HepG2 (cell line): ENCODE data around the gene TSPAN32. TPM values are rescaled to one million over a fixed set of nuclear protein-coding genes. Genes with fewer than 3 reads are reported as not detected.

Experiments used
- ATAC-seq: fragments of 200-7000 bp; cut with Tn5 transposase; 3 replicates; pipeline ENCODE4 v1.9.1; 2020; ENCODE audit warnings: mild to moderate bottlenecking, moderate library complexity
- BruUV-seq: library from RNA; stranded (reverse); fragments of 400-500 nt; replicated peaks from 2 replicates; lab custom pipeline; 2021; lab: Mats Ljungman, UMichigan
- CTCF ChIA-PET: fragments of 300-600 bp; formaldehyde crosslinking; extraction: SDS; loops from one replicate; lab custom pipeline; 2021; ENCODE audit warnings: low total read pairs, inconsistent platforms, low intra/inter-chr PET ratio; lab: Yijun Ruan, JAX
- POLR2A ChIA-PET: fragments of 350-600 bp; sonication (Branson Sonifier 250); formaldehyde crosslinking; loops from one replicate; lab custom pipeline; 2020; ENCODE audit warnings: antibody characterized with exemption, inconsistent platforms; lab: Yijun Ruan, JAX
- DNase-seq: peaks from one replicate; pipeline ENCODE4 v3.0.0-alpha.2; 2015; ENCODE audit warnings: low spot score
- FAIRE-seq: peaks from 3 replicates; lab custom pipeline; 2011; peaks lifted over from hg19 to GRCh38; lab: Jason Lieb, UNC
- H2AFZ ChIP-seq: one replicate; pipeline ENCODE4 v1.6.1; 2011; ENCODE audit warnings: low read length, inconsistent platforms
- H3K27ac ChIP-seq: fragments of 300-600 bp; 3 replicates; pipeline ENCODE4 v1.8.0; 2011; ENCODE audit warnings: mixed run types, mild to moderate bottlenecking, mixed read lengths, low read length, inconsistent platforms; ENCODE audit not compliant: insufficient read depth; ENCODE audit errors: extremely low read length
- H3K27me3 ChIP-seq, 2 experiments: fragments of 200-600 bp in 1 of 2; 2 replicates in 1 of 2; 3 replicates in 1 of 2; pipeline versions ENCODE4 v1.6.0 to v1.8.0; 2011; ENCODE audit warnings: low read length in 2 of 2, mild to moderate bottlenecking in 2 of 2, moderate library complexity in 2 of 2, inconsistent platforms in 1 of 2; ENCODE audit not compliant: insufficient read depth in 2 of 2, control insufficient read depth in 1 of 2
- H3K36me3 ChIP-seq, 2 experiments: fragments of 200-600 bp in 1 of 2; replicated peaks in 1 of 2; 2 replicates in 1 of 2; 3 replicates in 1 of 2; pipeline versions ENCODE4 v1.5.1 to v1.8.0; 2011; ENCODE audit warnings: low read length in 2 of 2, inconsistent platforms in 1 of 2; ENCODE audit not compliant: insufficient read depth in 2 of 2, control insufficient read depth in 1 of 2
- H3K4me1 ChIP-seq: 2 replicates; pipeline ENCODE4 v1.5.1; 2012; ENCODE audit warnings: low read length, inconsistent platforms; ENCODE audit not compliant: insufficient read depth
- H3K4me2 ChIP-seq: 2 replicates; pipeline ENCODE4 v1.6.0; 2011; ENCODE audit warnings: low read depth, low read length, inconsistent platforms
- H3K4me3 ChIP-seq, 3 experiments: fragments of 200-600 bp in 1 of 3; sonication (generic), shearing (Covaris generic) in 1 of 3; replicated peaks in 1 of 3; 2 replicates each; pipeline ENCODE4 v1.5.1; 2011 to 2016; ENCODE audit warnings: low read length in 3 of 3, inconsistent platforms in 2 of 3, low read depth in 2 of 3, mild to moderate bottlenecking in 2 of 3, control low read depth in 1 of 3, mixed read lengths in 1 of 3; ENCODE audit not compliant: insufficient read depth in 1 of 3
- H3K79me2 ChIP-seq: one replicate; pipeline ENCODE4 v1.6.1; 2011; ENCODE audit warnings: low read length, inconsistent platforms; ENCODE audit not compliant: insufficient read depth
- H3K9ac ChIP-seq: 2 replicates; pipeline ENCODE4 v1.6.0; 2011; ENCODE audit warnings: mild to moderate bottlenecking, low read depth, low read length, inconsistent platforms; ENCODE audit not compliant: insufficient read depth
- H3K9me3 ChIP-seq: 2 replicates; pipeline ENCODE4 v1.5.1; 2012; ENCODE audit warnings: mild to moderate bottlenecking, low read length
- H4K20me1 ChIP-seq: 2 replicates; pipeline ENCODE4 v1.6.0; 2011; ENCODE audit warnings: inconsistent platforms, mild to moderate bottlenecking, low read length, moderate library complexity; ENCODE audit not compliant: insufficient read depth
- AHDC1 ChIP-seq: sonication (generic); formaldehyde crosslinking; IDR thresholded peaks from 2 replicates; pipeline ENCODE4 v1.5.1; 2020; ENCODE audit warnings: mild to moderate bottlenecking, missing genetic modification reagents, borderline replicate concordance
- CEBPB ChIP-seq: IDR thresholded peaks from 2 replicates; pipeline ENCODE4 v1.6.1; 2011; ENCODE audit warnings: low read depth, low read length, improper control_type of control experiment, borderline replicate concordance
- GPBP1L1 ChIP-seq: sonication (generic); formaldehyde crosslinking; IDR thresholded peaks from 2 replicates; pipeline ENCODE4 v1.5.0; 2020; ENCODE audit warnings: mild to moderate bottlenecking, missing genetic modification reagents
- HMG20A ChIP-seq: IDR thresholded peaks from 2 replicates; pipeline ENCODE4 v1.6.1; 2016; ENCODE audit warnings: borderline replicate concordance
- MYPOP ChIP-seq: sonication (generic); formaldehyde crosslinking; IDR thresholded peaks from 2 replicates; pipeline ENCODE4 v1.8.1; 2023; ENCODE audit warnings: mild to moderate bottlenecking, moderate library complexity, missing genetic modification reagents
- REL ChIP-seq: sonication (generic); formaldehyde crosslinking; conservative IDR thresholded peaks from 2 replicates; pipeline ENCODE4 v1.8.0; 2022; ENCODE audit warnings: mild to moderate bottlenecking, missing genetic modification reagents, moderate library complexity
- SCMH1 ChIP-seq: sonication (generic); formaldehyde crosslinking; IDR thresholded peaks from 2 replicates; pipeline ENCODE4 v1.9.0; 2021; ENCODE audit warnings: missing genetic modification reagents, mild to moderate bottlenecking, borderline replicate concordance
- ZNF766 ChIP-seq: sonication (generic); formaldehyde crosslinking; IDR thresholded peaks from 2 replicates; pipeline ENCODE4 v1.5.0; 2020; ENCODE audit warnings: missing genetic modification reagents, borderline replicate concordance
- ZSCAN30 ChIP-seq: sonication (generic); formaldehyde crosslinking; IDR thresholded peaks from 2 replicates; pipeline ENCODE4 v1.5.0; 2020; ENCODE audit warnings: mild to moderate bottlenecking, missing genetic modification reagents
- WGBS: methylation state at CpG from one replicate; pipeline ENCODE4 v1.1.6; 2017; ENCODE audit warnings: low lambda C conversion rate; 5-methylcytosine and 5-hydroxymethylcytosine counted together
- in situ Hi-C: cut with HindIII; loops from 2 replicates; pipeline ENCODE4 v1.10.0; 2017; ENCODE audit warnings: low pct_unique_long_range_greater_than_20kb; ENCODE audit not compliant: extremely low pct_ligation_motif_present
- intact Hi-C: fragments of 100-400 bp; cut with micrococcal nuclease; formaldehyde crosslinking; loops from one replicate; pipeline ENCODE4 v1.10.0; 2022; ENCODE audit not compliant: unreplicated experiment
- polyA plus RNA-seq, 8 experiments: library from polyadenylated mRNA; depleted of rRNA in 3 of 8; stranded (reverse) in 7 of 8; unstranded in 1 of 8; fragments of >200 nt; fragmentation: Illumina TruSeq in 4 of 8; extraction: Trizol in 4 of 8; gene quantifications; 2 replicates each; pipeline versions ENCODE4 v1.2.1 to v1.2.3, GENCODE V29; 2011 to 2016; ENCODE audit warnings: low read depth in 4 of 8, missing spikeins in 1 of 8, mixed read lengths in 1 of 8; ENCODE audit not compliant: insufficient read depth in 1 of 8
- total RNA-seq, 5 experiments: library from RNA; depleted of rRNA; stranded (reverse); fragments of >200 nt; fragmentation: Illumina TruSeq; extraction: Trizol; gene quantifications; 2 replicates each; pipeline ENCODE4 v1.2.3, GENCODE V29; 2016; ENCODE audit warnings: low read depth in 1 of 5

Gene TSPAN32
- total and polyA plus RNA-seq, 2 of the 13 experiments (the other 11 are each of a cell fraction or from before 2014, with no cell fraction given), result 0.09 to 0.70 TPM

- peaks cover 24% of the 10 kb centered on the region for H3K4me1 ChIP-seq
- FAIRE-seq (no peak), ATAC-seq (peak; percentile 7; the same call in 1 of the 3 replicates), DNase-seq (no peak)
- intact Hi-C loops, result no loop called here
- H3K27ac ChIP-seq, result no peak overlapping the region
- H3K9ac ChIP-seq, result no peak overlapping the region
- no peaks in the 10 kb centered on the region for H3K9me3 ChIP-seq
- POLR2A ChIA-PET, result interaction anchor here (0.9 to 2.0 kb wide), 3 partner anchors 96 to 116 kb away, joined by 3 to 8 read pairs (median 3); partner anchors contain the start of gene TSSC4
- H4K20me1 ChIP-seq, result no peaks in the 10 kb centered on the region
- no peaks in the 10 kb centered on the region for H3K79me2 ChIP-seq
- no peak overlapping the region for H2AFZ ChIP-seq
- H3K4me2 ChIP-seq, result no peak overlapping the region
- WGBS, result 18% methylated on average over 10 of the region's 14 CpGs
- peaks cover 2 to 6% of the 10 kb centered on the region in 2 experiments; a peak in 3 of 5 replicates for H3K27me3 ChIP-seq
- CTCF ChIA-PET, result interaction anchor here (0.9 to 5.7 kb wide), 5 partner anchors 96 to 118 kb away, joined by 3 to 87 read pairs (median 4); partner anchors contain the start of gene TSSC4
- TF ChIP-seq HMG20A (CRISPR knock-in tag) (no peak), ZSCAN30 (CRISPR knock-in tag) (no peak), AHDC1 (no peak), CEBPB (no peak), REL (CRISPR knock-in tag) (no peak), GPBP1L1 (CRISPR knock-in tag) (no peak), ZNF766 (no peak), SCMH1 (no peak), MYPOP (CRISPR knock-in tag) (no peak)
- TF ChIP-seq, all 625 proteins: peak for 0
- in situ Hi-C loops, result no loop called here
- no TSS peak for BruUV-seq
- Histone ChIP-seq H3K36me3 (no peaks in the 10 kb centered on the region), H3K4me3 (no peak overlapping the region)
These were observed 2.8 kb downstream of the TSPAN32 start for GRCh38 chr11:2304506-2305139.
